ENCODE results near the gene TMPRSS3. TPM values are rescaled to one million over a fixed set of nuclear protein-coding genes. Genes with fewer than 3 reads are reported as not detected.

Gene TMPRSS3
- polyA plus RNA-seq, 1 experiment = not detected

DNA sequence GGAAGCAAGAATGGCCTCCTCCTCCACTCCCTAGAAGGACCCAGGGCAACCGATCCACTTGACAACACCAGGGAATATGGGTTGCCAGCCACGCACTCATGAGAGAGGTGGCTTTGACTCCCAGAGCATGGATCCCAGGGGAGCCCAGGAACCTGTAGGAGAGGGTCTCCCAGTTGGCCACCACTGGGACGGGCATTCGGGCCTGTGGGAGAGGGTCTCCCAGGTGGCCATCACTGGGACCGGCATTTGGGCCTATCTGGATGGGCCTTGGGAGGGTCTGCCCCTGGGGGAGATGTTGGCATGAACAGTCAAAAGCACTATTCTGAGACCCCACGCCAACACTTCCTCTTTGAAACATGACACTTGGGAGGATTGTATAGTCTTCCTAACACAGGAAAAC, 30.1 kb downstream of the TMPRSS3 start:
- Histone ChIP-seq H3K27ac (ENCODE audit: low read depth, low read length) (no peak overlapping the region), H3K4me3 (ENCODE audit: low read depth, low read length) (no peak overlapping the region), H3K27me3 (ENCODE audit: control insufficient read depth, insufficient read depth, low read length) (no peaks in the 10 kb centered on the region), H3K9me3 (ENCODE audit: control insufficient read depth, insufficient read depth, low read length) (no peaks in the 10 kb centered on the region; the same call in 1 of the 2 replicates)
- ChIA-PET CTCF (no interaction called here), POLR2A (no interaction called here)
- DNase-seq (ENCODE audit: low read depth, low spot score) = no peak
- TF ChIP-seq CTCF (IDR thresholded peaks at IDR 0.05; ENCODE audit: low read depth, low read length) = no peak

GRCh38 chr21:42364304-42364865, 31.5 kb downstream of the TMPRSS3 start:
- no peak for TF ChIP-seq CTCF (IDR thresholded peaks at IDR 0.05; ENCODE audit: low read depth, low read length)
- POLR2A ChIA-PET = no interaction called here
- Histone ChIP-seq H3K9me3 (ENCODE audit: control insufficient read depth, insufficient read depth, low read length) (no peaks in the 10 kb centered on the region; the same call in none of the 2 replicates), H3K27me3 (ENCODE audit: control insufficient read depth, insufficient read depth, low read length) (no peaks in the 10 kb centered on the region), H3K27ac (ENCODE audit: low read depth, low read length) (no peak overlapping the region), H3K4me3 (ENCODE audit: low read depth, low read length) (no peak overlapping the region)
- CTCF ChIA-PET = no interaction called here
- no peak for DNase-seq (ENCODE audit: low read depth, low spot score)

GRCh38 chr21:42363312-42363711, 32.5 kb downstream of the TMPRSS3 start:
- ChIA-PET CTCF (no interaction called here), POLR2A (no interaction called here)
- no peak for DNase-seq (ENCODE audit: low read depth, low spot score)
- Histone ChIP-seq H3K9me3 (ENCODE audit: control insufficient read depth, insufficient read depth, low read length) (no peaks in the 10 kb centered on the region; the same call in none of the 2 replicates), H3K4me3 (ENCODE audit: low read depth, low read length) (no peak overlapping the region), H3K27ac (ENCODE audit: low read depth, low read length) (no peak overlapping the region), H3K27me3 (ENCODE audit: control insufficient read depth, insufficient read depth, low read length) (peaks cover under 1% of the 10 kb centered on the region)
- no peak for TF ChIP-seq CTCF (IDR thresholded peaks at IDR 0.05; ENCODE audit: low read depth, low read length)

DNA sequence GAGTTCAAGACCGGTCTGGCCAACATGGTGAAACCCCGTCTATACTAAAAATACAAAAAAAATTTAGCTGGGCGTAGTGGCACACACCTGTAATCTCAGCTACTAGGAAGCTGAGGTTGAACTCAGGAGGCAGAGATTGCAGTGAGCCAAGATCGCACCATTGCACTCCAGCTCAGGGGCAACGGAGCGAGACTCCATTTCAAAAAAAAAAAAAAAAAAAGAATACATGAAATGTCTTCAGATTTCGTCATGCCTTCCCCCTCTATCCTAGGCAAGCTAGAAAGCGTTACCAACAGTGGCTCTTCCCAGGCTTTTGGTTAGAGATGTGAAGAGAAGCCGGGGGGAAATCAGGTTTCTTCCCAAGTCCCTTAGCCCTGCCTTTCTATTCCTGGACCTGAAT, 33.2 kb downstream of the TMPRSS3 start:
- H3K4me3 ChIP-seq (ENCODE audit: low read depth, low read length) = no peak overlapping the region
- TF ChIP-seq CTCF (IDR thresholded peaks at IDR 0.05; ENCODE audit: low read depth, low read length) = no peak
- peaks cover 3% of the 10 kb centered on the region for H3K27me3 ChIP-seq (ENCODE audit: control insufficient read depth, insufficient read depth, low read length)
- H3K27ac ChIP-seq (ENCODE audit: low read depth, low read length) = no peak overlapping the region
- POLR2A ChIA-PET = no interaction called here
- no peaks in the 10 kb centered on the region; the same call in none of the 2 replicates for H3K9me3 ChIP-seq (ENCODE audit: control insufficient read depth, insufficient read depth, low read length)
- CTCF ChIA-PET = no interaction called here
- DNase-seq (ENCODE audit: low read depth, low spot score) = no peak

DNA sequence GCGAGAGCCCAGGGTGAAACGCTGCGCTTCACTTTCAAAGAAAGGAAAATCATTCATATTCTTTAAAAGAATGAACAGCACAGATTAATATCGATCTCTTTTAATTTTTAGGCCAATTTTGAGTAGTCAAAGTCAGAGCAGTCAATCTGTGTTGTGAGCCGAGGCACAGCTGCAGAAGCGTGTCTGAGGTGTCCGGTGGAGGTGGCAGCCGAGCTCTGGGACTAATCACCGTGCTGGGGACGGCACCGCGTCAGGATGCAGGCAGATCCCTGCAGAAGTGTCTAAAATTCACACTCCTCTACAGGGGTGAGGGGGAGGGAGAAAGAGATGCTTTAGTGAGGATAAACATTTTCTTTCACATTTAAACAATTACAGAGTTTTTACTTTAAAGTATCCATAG, 33.7 kb downstream of the TMPRSS3 start:
- no peak for TF ChIP-seq CTCF (IDR thresholded peaks at IDR 0.05; ENCODE audit: low read depth, low read length)
- Histone ChIP-seq H3K4me3 (ENCODE audit: low read depth, low read length) (no peak overlapping the region), H3K27me3 (ENCODE audit: control insufficient read depth, insufficient read depth, low read length) (peaks cover 3% of the 10 kb centered on the region), H3K9me3 (ENCODE audit: control insufficient read depth, insufficient read depth, low read length) (no peaks in the 10 kb centered on the region; the same call in none of the 2 replicates), H3K27ac (ENCODE audit: low read depth, low read length) (no peak overlapping the region)
- DNase-seq (ENCODE audit: low read depth, low spot score) = no peak
- ChIA-PET POLR2A (no interaction called here), CTCF (no interaction called here)
